Immature natural killer cell (primary cell): ENCODE data around the gene ATP9B. TPM values are rescaled to one million over a fixed set of nuclear protein-coding genes. Genes with fewer than 3 reads are reported as not detected.

ENCODE experiments used
- DNase-seq, 3 donors: peaks; one replicate each; pipeline ENCODE4 v3.0.0; 2022; ENCODE audit warnings: mixed read lengths in 1 of 3
- H3K27ac Mint-ChIP-seq, 6 donors: one replicate each; pipeline ENCODE4 v1.8.0; 2020; ENCODE audit warnings: mixed read lengths in 6 of 6, mild to moderate bottlenecking in 5 of 6, inconsistent platforms in 4 of 6, moderate library complexity in 3 of 6
- H3K27me3 Mint-ChIP-seq, 3 donors: one replicate each; pipeline ENCODE4 v1.8.0; 2020 to 2021; ENCODE audit warnings: low read depth in 3 of 3, mild to moderate bottlenecking in 3 of 3, mixed read lengths in 3 of 3, moderate library complexity in 3 of 3, inconsistent platforms in 1 of 3
- H3K36me3 Mint-ChIP-seq, 3 donors: one replicate each; pipeline ENCODE4 v1.8.0; 2020; ENCODE audit warnings: mixed read lengths in 3 of 3, inconsistent platforms in 2 of 3, mild to moderate bottlenecking in 2 of 3
- H3K4me1 Mint-ChIP-seq, 2 donors: one replicate each; pipeline ENCODE4 v1.8.0; 2020; ENCODE audit warnings: inconsistent platforms in 2 of 2, mild to moderate bottlenecking in 2 of 2, mixed read lengths in 2 of 2, moderate library complexity in 1 of 2
- H3K4me3 Mint-ChIP-seq, 5 donors: one replicate each; pipeline ENCODE4 v1.8.0; 2020; ENCODE audit warnings: mild to moderate bottlenecking in 5 of 5, mixed read lengths in 5 of 5, inconsistent platforms in 3 of 5, moderate library complexity in 3 of 5
- H3K9me3 Mint-ChIP-seq, 6 donors: one replicate each; pipeline ENCODE4 v1.8.0; 2020; ENCODE audit warnings: mild to moderate bottlenecking in 6 of 6, mixed read lengths in 6 of 6, inconsistent platforms in 4 of 6, moderate library complexity in 3 of 6
- polyA plus RNA-seq, 3 donors: library from polyadenylated mRNA; unstranded; fragments of 300-500 nt; fragmentation: Illumina TruSeq; gene quantifications; one replicate each; pipeline ENCODE4 v1.2.3, GENCODE V29; 2021

The ATP9B gene
- polyA plus RNA-seq, 3 donors from 2014 or later = 11.4 to 16.9 (median 11.5) TPM

- Mint-ChIP-seq H3K4me1 (peaks cover 2 to 11% of the 10 kb centered on the region in 2 donors), H3K9me3 (no peaks in the 10 kb centered on the region), H3K36me3 (peaks cover 6 to 19% (median 18%) of the 10 kb centered on the region in 3 donors), H3K27ac (no peak overlapping the region), H3K27me3 (no peaks in the 10 kb centered on the region), H3K4me3 (no peak overlapping the region)
- no peak for DNase-seq
These were observed 147.0 kb downstream of the ATP9B start for GRCh38 chr18:79216176-79216575.

GRCh38 chr18:79217979-79218604 is 148.9 kb downstream of the ATP9B start:
- Mint-ChIP-seq H3K27me3 (no peaks in the 10 kb centered on the region), H3K4me1 (peaks cover 2 to 6% of the 10 kb centered on the region in 2 donors), H3K4me3 (no peak overlapping the region), H3K36me3 (peaks cover 6 to 22% (median 19%) of the 10 kb centered on the region in 3 donors), H3K9me3 (no peaks in the 10 kb centered on the region), H3K27ac (no peak overlapping the region)
- DNase-seq = no peak

- no peak for DNase-seq
- H3K9me3 Mint-ChIP-seq = no peaks in the 10 kb centered on the region
- peaks cover 2 to 6% of the 10 kb centered on the region in 2 donors for H3K4me1 Mint-ChIP-seq
- H3K27me3 Mint-ChIP-seq = no peaks in the 10 kb centered on the region
- H3K4me3 Mint-ChIP-seq = no peak overlapping the region
- peaks cover 6 to 22% (median 19%) of the 10 kb centered on the region in 3 donors for H3K36me3 Mint-ChIP-seq
- H3K27ac Mint-ChIP-seq = peak overlapping the region in 2 of 6 donors; percentile 10 to 55
These were observed 149.5 kb downstream of the ATP9B start for GRCh38 chr18:79218605-79219190.

GRCh38 chr18:79221136-79221535 is 151.9 kb downstream of the ATP9B start:
- Mint-ChIP-seq H3K36me3 (peaks cover 6 to 20% (median 17%) of the 10 kb centered on the region in 3 donors), H3K27me3 (no peaks in the 10 kb centered on the region), H3K4me1 (peaks cover 2 to 6% of the 10 kb centered on the region in 2 donors), H3K27ac (no peak overlapping the region), H3K9me3 (no peaks in the 10 kb centered on the region), H3K4me3 (no peak overlapping the region)
- DNase-seq = no peak

- no peak for DNase-seq
- Mint-ChIP-seq H3K27me3 (no peaks in the 10 kb centered on the region), H3K9me3 (no peaks in the 10 kb centered on the region), H3K4me1 (peaks cover 3 to 6% of the 10 kb centered on the region in 2 donors), H3K27ac (no peak overlapping the region), H3K4me3 (no peak overlapping the region), H3K36me3 (peaks cover 6 to 16% (median 9%) of the 10 kb centered on the region in 3 donors)
These were observed 153.6 kb downstream of the ATP9B start for GRCh38 chr18:79222790-79223189.

- Mint-ChIP-seq H3K9me3 (no peaks in the 10 kb centered on the region), H3K4me3 (no peak overlapping the region), H3K27ac (no peak overlapping the region), H3K27me3 (no peaks in the 10 kb centered on the region), H3K4me1 (peaks cover 3 to 6% of the 10 kb centered on the region in 2 donors), H3K36me3 (peaks cover 7 to 14% (median 7%) of the 10 kb centered on the region in 3 donors)
- no peak for DNase-seq
These were observed 154.2 kb downstream of the ATP9B start for GRCh38 chr18:79223431-79223830.

GRCh38 chr18:79224381-79224780 is 155.2 kb downstream of the ATP9B start:
- H3K27me3 Mint-ChIP-seq = no peaks in the 10 kb centered on the region
- no peaks in the 10 kb centered on the region for H3K9me3 Mint-ChIP-seq
- H3K4me3 Mint-ChIP-seq = no peak overlapping the region
- DNase-seq = no peak
- no peak overlapping the region for H3K27ac Mint-ChIP-seq
- peaks cover 0 to 7% (median 6%) of the 10 kb centered on the region in 3 donors for H3K36me3 Mint-ChIP-seq
- H3K4me1 Mint-ChIP-seq = peaks cover 3 to 6% of the 10 kb centered on the region in 2 donors

GRCh38 chr18:79227621-79228020 is 158.4 kb downstream of the ATP9B start:
- DNase-seq = no peak
- Mint-ChIP-seq H3K27ac (no peak overlapping the region), H3K36me3 (peaks cover 0 to 8% (median 4%) of the 10 kb centered on the region in 3 donors), H3K4me3 (no peak overlapping the region), H3K9me3 (no peaks in the 10 kb centered on the region), H3K4me1 (peaks cover 0 to 3% of the 10 kb centered on the region in 2 donors), H3K27me3 (no peaks in the 10 kb centered on the region)

- H3K4me1 Mint-ChIP-seq = peaks cover 8% of the 10 kb centered on the region in 2 donors
- H3K4me3 Mint-ChIP-seq = no peak overlapping the region
- H3K9me3 Mint-ChIP-seq = no peaks in the 10 kb centered on the region
- peaks cover 0 to 8% (median 4%) of the 10 kb centered on the region in 3 donors for H3K36me3 Mint-ChIP-seq
- H3K27me3 Mint-ChIP-seq = peaks cover 0 to 1% (median 0%) of the 10 kb centered on the region in 3 donors
- no peak for DNase-seq
- H3K27ac Mint-ChIP-seq = no peak overlapping the region
These were observed 160.2 kb downstream of the ATP9B start for GRCh38 chr18:79229431-79229830.

GRCh38 chr18:79234438-79234837 is 165.2 kb downstream of the ATP9B start:
- H3K4me3 Mint-ChIP-seq = no peak overlapping the region
- H3K9me3 Mint-ChIP-seq = no peaks in the 10 kb centered on the region
- peaks cover 8 to 10% of the 10 kb centered on the region in 2 donors for H3K4me1 Mint-ChIP-seq
- peak overlapping the region in 1 of 6 donors; percentile 28 for H3K27ac Mint-ChIP-seq
- peaks cover 0 to 8% (median 0%) of the 10 kb centered on the region in 3 donors for H3K36me3 Mint-ChIP-seq
- DNase-seq = no peak
- peaks cover 0 to 1% (median 0%) of the 10 kb centered on the region in 3 donors for H3K27me3 Mint-ChIP-seq

- H3K4me3 Mint-ChIP-seq = no peak overlapping the region
- peaks cover under 1 to 1% of the 10 kb centered on the region in 2 donors for H3K4me1 Mint-ChIP-seq
- no peaks in the 10 kb centered on the region for H3K36me3 Mint-ChIP-seq
- H3K9me3 Mint-ChIP-seq = no peaks in the 10 kb centered on the region
- H3K27ac Mint-ChIP-seq = no peak overlapping the region
- no peak for DNase-seq
- no peaks in the 10 kb centered on the region for H3K27me3 Mint-ChIP-seq
These were observed 170.4 kb downstream of the ATP9B start for GRCh38 chr18:79239631-79240030.

- Mint-ChIP-seq H3K27ac (no peak overlapping the region), H3K9me3 (no peaks in the 10 kb centered on the region), H3K36me3 (no peaks in the 10 kb centered on the region), H3K4me1 (peaks cover 4 to 6% of the 10 kb centered on the region in 2 donors), H3K27me3 (no peaks in the 10 kb centered on the region), H3K4me3 (no peak overlapping the region)
- no peak for DNase-seq
These were observed 172.6 kb downstream of the ATP9B start for GRCh38 chr18:79241755-79242154.

GRCh38 chr18:79242246-79242645 is 173.1 kb downstream of the ATP9B start:
- Mint-ChIP-seq H3K4me1 (peaks cover 5 to 10% of the 10 kb centered on the region in 2 donors), H3K27ac (no peak overlapping the region), H3K27me3 (no peaks in the 10 kb centered on the region), H3K4me3 (no peak overlapping the region), H3K9me3 (no peaks in the 10 kb centered on the region), H3K36me3 (no peaks in the 10 kb centered on the region)
- DNase-seq = no peak

- Mint-ChIP-seq H3K9me3 (no peaks in the 10 kb centered on the region), H3K36me3 (no peaks in the 10 kb centered on the region), H3K4me1 (peaks cover 8 to 20% of the 10 kb centered on the region in 2 donors), H3K4me3 (peak overlapping the region in 1 of 5 donors; percentile 21), H3K27ac (no peak overlapping the region), H3K27me3 (no peaks in the 10 kb centered on the region)
- peak in 1 of 3 donors; percentile 16 for DNase-seq
These were observed 176.4 kb downstream of the ATP9B start for GRCh38 chr18:79245517-79246001.
